HepG2 (cell line): ENCODE results near the gene TIMM13. TPM values are rescaled to one million over a fixed set of nuclear protein-coding genes. Genes with fewer than 3 reads are reported as not detected.

Source experiments
- ARID2 ChIP-seq: sonication (generic); formaldehyde crosslinking; IDR thresholded peaks from 2 replicates; pipeline ENCODE4 v1.8.1; 2022; ENCODE audit warnings: mild to moderate bottlenecking, missing genetic modification reagents, borderline replicate concordance
- CBX1 ChIP-seq: IDR thresholded peaks from one replicate; pipeline ENCODE4 v1.6.1; 2016; ENCODE audit warnings: antibody characterized with exemption, low read depth
- KAT8 ChIP-seq: IDR thresholded peaks from 2 replicates; pipeline ENCODE4 v1.6.1; 2016; ENCODE audit warnings: missing genetic modification reagents, missing compliant biosample characterization
- MEIS1 ChIP-seq: sonication (generic); formaldehyde crosslinking; IDR thresholded peaks from 2 replicates; pipeline ENCODE4 v1.9.0; 2021; ENCODE audit warnings: mild to moderate bottlenecking, missing genetic modification reagents, moderate library complexity, borderline replicate concordance
- MIXL1 ChIP-seq: IDR thresholded peaks from 2 replicates; pipeline ENCODE4 v1.6.1; 2016
- MYC ChIP-seq: sonication (generic); formaldehyde crosslinking; IDR thresholded peaks from 2 replicates; pipeline ENCODE4 v1.9.0; 2021; ENCODE audit warnings: missing genetic modification reagents, borderline replicate concordance
- NR2C2 ChIP-seq: sonication (generic); formaldehyde crosslinking; IDR thresholded peaks from 2 replicates; pipeline ENCODE4 v1.4.0; 2020; ENCODE audit warnings: missing genetic modification reagents, mild to moderate bottlenecking, moderate library complexity, borderline replicate concordance
- PITX1 ChIP-seq: sonication (generic); formaldehyde crosslinking; IDR thresholded peaks from 2 replicates; pipeline ENCODE4 v1.5.1; 2020; ENCODE audit warnings: mild to moderate bottlenecking, missing genetic modification reagents
- RORA ChIP-seq: sonication (generic); formaldehyde crosslinking; IDR thresholded peaks from 2 replicates; pipeline ENCODE4 v1.5.0; 2020; ENCODE audit warnings: mild to moderate bottlenecking, missing genetic modification reagents, moderate library complexity
- SYNCRIP ChIP-seq: fragments of 200-400 bp; formaldehyde crosslinking; IDR thresholded peaks from 2 replicates; pipeline ENCODE4 v1.6.1; 2018; ENCODE audit warnings: mild to moderate bottlenecking, low read depth, low read length; ENCODE audit not compliant: insufficient read depth
- THAP7 ChIP-seq: sonication (generic); formaldehyde crosslinking; IDR thresholded peaks from 2 replicates; pipeline ENCODE4 v1.8.1; 2023; ENCODE audit warnings: mild to moderate bottlenecking, missing genetic modification reagents
- TSC22D2 ChIP-seq: sonication (generic); formaldehyde crosslinking; IDR thresholded peaks from 2 replicates; pipeline ENCODE4 v1.5.1; 2020; ENCODE audit warnings: missing genetic modification reagents, mild to moderate bottlenecking, borderline replicate concordance
- WIZ ChIP-seq: sonication (generic); formaldehyde crosslinking; IDR thresholded peaks from 2 replicates; pipeline ENCODE4 v1.5.1; 2020; ENCODE audit warnings: mild to moderate bottlenecking, missing genetic modification reagents
- ZBTB42 ChIP-seq: sonication (generic); formaldehyde crosslinking; IDR thresholded peaks from 2 replicates; pipeline ENCODE4 v1.5.0; 2020; ENCODE audit warnings: mild to moderate bottlenecking, missing genetic modification reagents
- ZBTB8A ChIP-seq: sonication (generic); formaldehyde crosslinking; IDR thresholded peaks from 2 replicates; pipeline ENCODE4 v1.4.0; 2020; ENCODE audit warnings: mild to moderate bottlenecking, low read depth, missing genetic modification reagents, borderline replicate concordance
- ZNF317 ChIP-seq: sonication (generic); formaldehyde crosslinking; IDR thresholded peaks from 2 replicates; pipeline ENCODE4 v1.5.0; 2020; ENCODE audit warnings: mild to moderate bottlenecking, missing genetic modification reagents
- ZNF552 ChIP-seq: sonication (generic); formaldehyde crosslinking; IDR thresholded peaks from 2 replicates; pipeline ENCODE4 v1.9.0; 2022; ENCODE audit warnings: missing genetic modification reagents, mild to moderate bottlenecking, borderline replicate concordance
- ZNF563 ChIP-seq: sonication (generic); formaldehyde crosslinking; IDR thresholded peaks from 2 replicates; pipeline ENCODE4 v1.8.0; 2022; ENCODE audit warnings: mild to moderate bottlenecking, moderate library complexity, missing genetic modification reagents
- ZNF569 ChIP-seq: sonication (generic); formaldehyde crosslinking; IDR thresholded peaks from 2 replicates; pipeline ENCODE4 v1.5.0; 2020; ENCODE audit warnings: mild to moderate bottlenecking, missing genetic modification reagents, moderate library complexity, borderline replicate concordance
- ZNF607 ChIP-seq: sonication (generic); formaldehyde crosslinking; IDR thresholded peaks from 2 replicates; pipeline ENCODE4 v1.5.1; 2020; ENCODE audit warnings: missing genetic modification reagents, mild to moderate bottlenecking, borderline replicate concordance
- ZNF614 ChIP-seq: IDR thresholded peaks from 2 replicates; pipeline ENCODE4 v1.6.1; 2018; ENCODE audit warnings: missing biosample characterization, missing genetic modification reagents, inconsistent platforms, borderline replicate concordance
- ZNF839 ChIP-seq: sonication (generic); formaldehyde crosslinking; IDR thresholded peaks from 2 replicates; pipeline ENCODE4 v1.4.0; 2020; ENCODE audit warnings: missing genetic modification reagents, mild to moderate bottlenecking, borderline replicate concordance
- ZNF883 ChIP-seq: sonication (generic); formaldehyde crosslinking; IDR thresholded peaks from 2 replicates; pipeline ENCODE4 v1.5.1; 2020; ENCODE audit warnings: mild to moderate bottlenecking, missing genetic modification reagents; ENCODE audit errors: not compliant biosample characterization
- ZSCAN20 ChIP-seq: sonication (generic); formaldehyde crosslinking; IDR thresholded peaks from 2 replicates; pipeline ENCODE4 v1.4.0; 2020; ENCODE audit warnings: missing genetic modification reagents, mild to moderate bottlenecking, borderline replicate concordance
- ZZZ3 ChIP-seq: sonication (generic); formaldehyde crosslinking; IDR thresholded peaks from 2 replicates; pipeline ENCODE4 v1.4.0; 2020; ENCODE audit warnings: missing genetic modification reagents, mild to moderate bottlenecking, borderline replicate concordance
- polyA plus RNA-seq, 8 experiments: library from polyadenylated mRNA; depleted of rRNA in 3 of 8; stranded (reverse) in 7 of 8; unstranded in 1 of 8; fragments of >200 nt; fragmentation: Illumina TruSeq in 4 of 8; extraction: Trizol in 4 of 8; gene quantifications; 2 replicates each; pipeline versions ENCODE4 v1.2.1 to v1.2.3, GENCODE V29; 2011 to 2016; ENCODE audit warnings: low read depth in 4 of 8, missing spikeins in 1 of 8, mixed read lengths in 1 of 8; ENCODE audit not compliant: insufficient read depth in 1 of 8
- total RNA-seq, 5 experiments: library from RNA; depleted of rRNA; stranded (reverse); fragments of >200 nt; fragmentation: Illumina TruSeq; extraction: Trizol; gene quantifications; 2 replicates each; pipeline ENCODE4 v1.2.3, GENCODE V29; 2016; ENCODE audit warnings: low read depth in 1 of 5
- TF ChIP-seq, protein P1 (sequence below): sonication (generic); formaldehyde crosslinking; IDR thresholded peaks from 2 replicates; pipeline ENCODE4 v1.4.0; 2020; ENCODE audit warnings: missing genetic modification reagents, low read depth, mild to moderate bottlenecking, borderline replicate concordance

Gene TIMM13
- total and polyA plus RNA-seq, 2 of the 13 experiments (the other 11 are each of a cell fraction or from before 2014, with no cell fraction given): 48.4 to 108 TPM

GRCh38 chr19:2475702-2476450 lies 48.5 kb upstream of the TIMM13 start, which contains the start of gene GADD45B (continued):
- TF ChIP-seq ZNF883 (CRISPR knock-in tag) (no peak), WIZ (CRISPR knock-in tag) (no peak), CBX1 (peak; percentile 55), ZNF569 (CRISPR knock-in tag) (no peak), ZNF607 (0 out of 2 replicates have a peak, but pooled peaks have one; percentile 59), MIXL1 (CRISPR knock-in tag) (no peak; the same call in 1 of the 2 replicates), KAT8 (peak; percentile 59; the same call in 1 of the 2 replicates), MYC (CRISPR knock-in tag) (no peak; the same call in 1 of the 2 replicates), ARID2 (CRISPR knock-in tag) (peak; percentile 48; the same call in 1 of the 2 replicates), ZBTB42 (CRISPR knock-in tag) (no peak; the same call in 1 of the 2 replicates), PITX1 (CRISPR knock-in tag) (0 out of 2 replicates have a peak, but pooled peaks have one; percentile 40), NR2C2 (CRISPR knock-in tag) (no peak), TSC22D2 (CRISPR knock-in tag) (peak; percentile 79; the same call in 1 of the 2 replicates), SYNCRIP (no peak), ZSCAN20 (CRISPR knock-in tag) (no peak), MEIS1 (CRISPR knock-in tag) (peak; percentile 13; the same call in 1 of the 2 replicates), ZNF563 (CRISPR knock-in tag) (no peak; the same call in 1 of the 2 replicates), ZNF317 (CRISPR knock-in tag) (peak; percentile 42; the same call in 1 of the 2 replicates), ZZZ3 (CRISPR knock-in tag) (no peak), ZNF614 (CRISPR knock-in tag) (no peak; the same call in 1 of the 2 replicates), ZBTB8A (CRISPR knock-in tag) (no peak), ZNF839 (CRISPR knock-in tag) (no peak), THAP7 (CRISPR knock-in tag) (0 out of 2 replicates have a peak, but pooled peaks have one; percentile 70), ZNF552 (CRISPR knock-in tag) (0 out of 2 replicates have a peak, but pooled peaks have one; percentile 10), RORA (CRISPR knock-in tag) (no peak)
- TF ChIP-seq, protein P1, sequence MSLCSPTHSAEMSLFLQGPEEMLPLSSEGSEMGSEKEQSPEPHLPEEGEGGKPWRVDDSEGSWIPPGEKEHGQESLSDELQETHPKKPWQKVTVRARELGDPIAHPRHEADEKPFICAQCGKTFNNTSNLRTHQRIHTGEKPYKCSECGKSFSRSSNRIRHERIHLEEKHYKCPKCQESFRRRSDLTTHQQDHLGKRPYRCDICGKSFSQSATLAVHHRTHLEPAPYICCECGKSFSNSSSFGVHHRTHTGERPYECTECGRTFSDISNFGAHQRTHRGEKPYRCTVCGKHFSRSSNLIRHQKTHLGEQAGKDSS (CRISPR knock-in tag): no peak
